CD8-positive, alpha-beta memory T cell (primary cell): Measurements from ENCODE around the gene PGS1. TPM values are rescaled to one million over a fixed set of nuclear protein-coding genes. Genes with fewer than 3 reads are reported as not detected.

Experiments
- CTCF ChIA-PET: fragments of 350-600 bp; sonication (Branson Sonifier 250); formaldehyde crosslinking; loops from one replicate; lab custom pipeline; 2021; ENCODE audit warnings: antibody characterized with exemption; lab: Charles Lee
- POLR2A ChIA-PET: fragments of 350-600 bp; sonication (Branson Sonifier 250); formaldehyde crosslinking; loops from one replicate; lab custom pipeline; 2021; ENCODE audit warnings: antibody characterized with exemption; lab: Charles Lee
- DNase-seq, 5 donors: peaks; one replicate each; pipeline versions ENCODE4 v3.0.0 to v3.0.0-alpha.2; 2020 to 2022; ENCODE audit warnings: mixed read lengths in 1 of 5
- H3K27ac ChIP-seq: one replicate; pipeline ENCODE4 v1.7.0; 2013; ENCODE audit warnings: low read depth, mild to moderate bottlenecking, low read length, moderate library complexity
- H3K27me3 ChIP-seq: 2 replicates; pipeline ENCODE4 v1.7.0; 2013; ENCODE audit warnings: low read length, mild to moderate bottlenecking; ENCODE audit not compliant: insufficient read depth, poor library complexity, severe bottlenecking
- H3K36me3 ChIP-seq: 2 replicates; pipeline ENCODE4 v1.7.0; 2013; ENCODE audit warnings: mild to moderate bottlenecking, low read length, moderate library complexity; ENCODE audit not compliant: insufficient read depth
- H3K4me1 ChIP-seq: 2 replicates; pipeline ENCODE4 v1.7.0; 2013; ENCODE audit warnings: mild to moderate bottlenecking, low read length, moderate library complexity; ENCODE audit not compliant: insufficient read depth
- H3K4me3 ChIP-seq: 2 replicates; pipeline ENCODE4 v1.7.0; 2013; ENCODE audit warnings: mild to moderate bottlenecking, low read length
- H3K9me3 ChIP-seq: 2 replicates; pipeline ENCODE4 v1.7.0; 2013; ENCODE audit warnings: mild to moderate bottlenecking, low read length
- H3K27ac Mint-ChIP-seq, 8 donors: one replicate each; pipeline ENCODE4 v1.8.0; 2020 to 2021; ENCODE audit warnings: mixed read lengths in 8 of 8, mild to moderate bottlenecking in 6 of 8, inconsistent platforms in 3 of 8, moderate library complexity in 3 of 8
- H3K27me3 Mint-ChIP-seq, 2 donors: one replicate each; pipeline ENCODE4 v1.8.0; 2020 to 2021; ENCODE audit warnings: mixed read lengths in 2 of 2, mild to moderate bottlenecking in 1 of 2, moderate library complexity in 1 of 2
- H3K36me3 Mint-ChIP-seq, 3 donors: one replicate each; pipeline ENCODE4 v1.8.0; 2020 to 2021; ENCODE audit warnings: mixed read lengths in 3 of 3, inconsistent platforms in 1 of 3, mild to moderate bottlenecking in 1 of 3
- H3K4me1 Mint-ChIP-seq, 3 donors: one replicate each; pipeline ENCODE4 v1.8.0; 2020 to 2021; ENCODE audit warnings: mixed read lengths in 3 of 3, inconsistent platforms in 1 of 3, mild to moderate bottlenecking in 1 of 3
- H3K4me3 Mint-ChIP-seq, 7 donors: one replicate each; pipeline ENCODE4 v1.8.0; 2020 to 2021; ENCODE audit warnings: mixed read lengths in 7 of 7, mild to moderate bottlenecking in 6 of 7, moderate library complexity in 4 of 7, inconsistent platforms in 2 of 7
- H3K9me3 Mint-ChIP-seq, 5 donors: one replicate each; pipeline ENCODE4 v1.8.0; 2020 to 2022; ENCODE audit warnings: mixed read lengths in 5 of 5, mild to moderate bottlenecking in 3 of 5, moderate library complexity in 2 of 5, inconsistent platforms in 1 of 5
- polyA plus RNA-seq: library from polyadenylated mRNA; unstranded; fragments of 300-500 nt; fragmentation: Illumina TruSeq; gene quantifications from one replicate; pipeline ENCODE4 v1.2.3, GENCODE V29; 2021
- total RNA-seq, 2 experiments: library from RNA; stranded (reverse); gene quantifications; one replicate each; pipeline ENCODE4 v1.2.3, GENCODE V29; 2021

PGS1 gene
- total and polyA plus RNA-seq, 3 experiments from 2014 or later: 31.5 to 51.5 (median 48.2) TPM

GRCh38 chr17:78435330-78436005 lies 57.0 kb downstream of the PGS1 start:
- Mint-ChIP-seq H3K4me1 (no peaks in the 10 kb centered on the region), H3K4me3 (no peak overlapping the region), H3K27me3 (peaks cover 0 to 5% of the 10 kb centered on the region in 2 donors), H3K36me3 (no peaks in the 10 kb centered on the region), H3K27ac (peak overlapping the region in 2 of 8 donors; percentile 24 to 36), H3K9me3 (no peaks in the 10 kb centered on the region)
- ChIA-PET CTCF (no interaction called here), POLR2A (no interaction called here)
- no peaks in the 10 kb centered on the region for H3K4me1 ChIP-seq
- DNase-seq: no peak
- no peak overlapping the region for H3K27ac ChIP-seq
- no peaks in the 10 kb centered on the region for H3K9me3 ChIP-seq
- H3K27me3 ChIP-seq: no peaks in the 10 kb centered on the region
- H3K4me3 ChIP-seq: no peak overlapping the region
- H3K36me3 ChIP-seq: no peaks in the 10 kb centered on the region

- Histone ChIP-seq H3K4me3 (no peak overlapping the region), H3K36me3 (no peaks in the 10 kb centered on the region), H3K9me3 (no peaks in the 10 kb centered on the region), H3K27ac (no peak overlapping the region), H3K4me1 (no peaks in the 10 kb centered on the region), H3K27me3 (no peaks in the 10 kb centered on the region)
- no peaks in the 10 kb centered on the region for H3K36me3 Mint-ChIP-seq
- CTCF ChIA-PET: interaction anchor here (1.7 kb wide), 1 partner anchor 15 kb away, joined by 5 read pairs; no protein-coding TSS in a partner anchor
- POLR2A ChIA-PET: no interaction called here
- peaks cover 0 to 5% of the 10 kb centered on the region in 2 donors for H3K27me3 Mint-ChIP-seq
- H3K4me1 Mint-ChIP-seq: peaks cover 0 to 2% (median 0%) of the 10 kb centered on the region in 3 donors
- H3K4me3 Mint-ChIP-seq: peak overlapping the region in 1 of 7 donors; percentile 43
- H3K27ac Mint-ChIP-seq: peak overlapping the region in 3 of 8 donors; percentile 38 to 73 (median 50)
- no peak for DNase-seq
- H3K9me3 Mint-ChIP-seq: no peaks in the 10 kb centered on the region
Measured at GRCh38 chr17:78437508-78438169, 59.2 kb downstream of the PGS1 start.

GRCh38 chr17:78438271-78438691 lies 59.8 kb downstream of the PGS1 start:
- Histone ChIP-seq H3K4me1 (no peaks in the 10 kb centered on the region), H3K27me3 (no peaks in the 10 kb centered on the region), H3K9me3 (no peaks in the 10 kb centered on the region), H3K4me3 (no peak overlapping the region), H3K36me3 (no peaks in the 10 kb centered on the region), H3K27ac (no peak overlapping the region)
- no peaks in the 10 kb centered on the region for H3K36me3 Mint-ChIP-seq
- ChIA-PET POLR2A (no interaction called here), CTCF (interaction anchor here (1.7 kb wide), 1 partner anchor 15 kb away, joined by 5 read pairs; no protein-coding TSS in a partner anchor)
- H3K27me3 Mint-ChIP-seq: peaks cover 0 to 5% of the 10 kb centered on the region in 2 donors
- no peaks in the 10 kb centered on the region for H3K9me3 Mint-ChIP-seq
- peak in 2 of 5 donors; percentile 22 to 35 for DNase-seq
- peaks cover 0 to 2% (median 0%) of the 10 kb centered on the region in 3 donors for H3K4me1 Mint-ChIP-seq
- H3K27ac Mint-ChIP-seq: peak overlapping the region in 1 of 8 donors; percentile 50
- peak overlapping the region in 1 of 7 donors; percentile 43 for H3K4me3 Mint-ChIP-seq

GRCh38 chr17:78438694-78439325 lies 60.4 kb downstream of the PGS1 start:
- ChIA-PET CTCF (no interaction called here), POLR2A (no interaction called here)
- Histone ChIP-seq H3K36me3 (no peaks in the 10 kb centered on the region), H3K27ac (no peak overlapping the region), H3K4me1 (no peaks in the 10 kb centered on the region), H3K27me3 (no peaks in the 10 kb centered on the region), H3K9me3 (no peaks in the 10 kb centered on the region), H3K4me3 (no peak overlapping the region)
- Mint-ChIP-seq H3K27me3 (peaks cover 0 to 5% of the 10 kb centered on the region in 2 donors), H3K36me3 (no peaks in the 10 kb centered on the region), H3K4me1 (peaks cover 0 to 2% (median 0%) of the 10 kb centered on the region in 3 donors), H3K27ac (peak overlapping the region in 4 of 8 donors; percentile 61 to 74 (median 66)), H3K4me3 (peak overlapping the region in 1 of 7 donors; percentile 2), H3K9me3 (no peaks in the 10 kb centered on the region)
- DNase-seq: no peak

DNA sequence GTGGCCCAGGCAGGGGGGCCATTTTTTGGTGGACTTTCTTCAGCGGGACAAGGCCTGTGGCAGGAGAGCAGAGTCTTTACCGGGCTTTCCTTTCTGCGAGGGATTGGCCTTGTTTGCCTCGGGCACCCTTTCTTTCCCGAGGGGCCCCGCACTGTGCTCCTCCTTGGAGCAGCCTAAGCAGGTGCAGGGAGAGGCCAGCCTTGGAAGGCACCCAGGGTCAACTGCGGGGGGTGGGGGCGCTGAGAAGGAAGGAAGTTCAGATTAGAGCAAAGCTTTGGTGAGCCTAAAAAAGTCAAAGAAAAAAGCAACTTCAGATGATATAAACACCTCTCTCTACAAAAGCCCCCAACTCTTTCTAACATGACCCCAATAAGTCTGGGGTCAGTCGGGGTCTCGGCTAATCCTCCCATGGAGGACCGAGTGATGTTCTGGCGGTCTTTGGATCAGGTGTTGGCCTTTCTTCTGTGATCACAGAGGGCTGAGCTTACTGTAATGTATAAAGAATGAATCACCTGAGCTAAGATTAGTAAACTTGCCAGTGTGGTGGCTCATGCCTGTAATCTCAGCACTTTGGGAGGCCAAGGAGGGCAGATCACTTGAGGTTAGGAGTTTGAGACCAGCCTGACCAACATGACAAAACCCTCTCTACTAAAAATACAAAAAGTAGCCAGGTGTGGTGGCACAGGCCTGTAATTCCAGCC lies 63.0 kb downstream of the PGS1 start:
- Mint-ChIP-seq H3K4me3 (no peak overlapping the region), H3K27me3 (peaks cover 3 to 7% of the 10 kb centered on the region in 2 donors), H3K4me1 (peaks cover 0 to 2% (median 0%) of the 10 kb centered on the region in 3 donors), H3K9me3 (no peaks in the 10 kb centered on the region), H3K36me3 (no peaks in the 10 kb centered on the region), H3K27ac (peak overlapping the region in 1 of 8 donors; percentile 67)
- H3K36me3 ChIP-seq: no peaks in the 10 kb centered on the region
- no peaks in the 10 kb centered on the region for H3K27me3 ChIP-seq
- POLR2A ChIA-PET: no interaction called here
- H3K4me1 ChIP-seq: no peaks in the 10 kb centered on the region
- no peak for DNase-seq
- H3K4me3 ChIP-seq: no peak overlapping the region
- CTCF ChIA-PET: no interaction called here
- no peaks in the 10 kb centered on the region for H3K9me3 ChIP-seq
- H3K27ac ChIP-seq: no peak overlapping the region

- Histone ChIP-seq H3K4me3 (no peak overlapping the region), H3K27me3 (no peaks in the 10 kb centered on the region), H3K9me3 (no peaks in the 10 kb centered on the region), H3K27ac (no peak overlapping the region), H3K36me3 (no peaks in the 10 kb centered on the region), H3K4me1 (no peaks in the 10 kb centered on the region)
- Mint-ChIP-seq H3K27ac (peak overlapping the region in 2 of 8 donors; percentile 26 to 58), H3K36me3 (no peaks in the 10 kb centered on the region), H3K4me1 (peaks cover 0 to 2% (median 0%) of the 10 kb centered on the region in 3 donors), H3K4me3 (no peak overlapping the region), H3K27me3 (peaks cover 3 to 7% of the 10 kb centered on the region in 2 donors), H3K9me3 (no peaks in the 10 kb centered on the region)
- ChIA-PET POLR2A (no interaction called here), CTCF (no interaction called here)
- no peak for DNase-seq
Measured at GRCh38 chr17:78442648-78443218, 64.3 kb downstream of the PGS1 start.

- no peaks in the 10 kb centered on the region for H3K36me3 Mint-ChIP-seq
- DNase-seq: no peak
- Histone ChIP-seq H3K27me3 (no peaks in the 10 kb centered on the region), H3K4me3 (no peak overlapping the region), H3K27ac (no peak overlapping the region), H3K36me3 (no peaks in the 10 kb centered on the region), H3K4me1 (no peaks in the 10 kb centered on the region), H3K9me3 (no peaks in the 10 kb centered on the region)
- ChIA-PET POLR2A (no interaction called here), CTCF (interaction anchor here (1.0 kb wide), 1 partner anchor 355 kb away, joined by 3 read pairs; no protein-coding TSS in a partner anchor)
- peaks cover 0 to 2% (median 0%) of the 10 kb centered on the region in 3 donors for H3K4me1 Mint-ChIP-seq
- H3K4me3 Mint-ChIP-seq: no peak overlapping the region
- peaks cover 3 to 4% of the 10 kb centered on the region in 2 donors for H3K27me3 Mint-ChIP-seq
- H3K9me3 Mint-ChIP-seq: no peaks in the 10 kb centered on the region
- H3K27ac Mint-ChIP-seq: peak overlapping the region in 1 of 8 donors; percentile 19
Measured at GRCh38 chr17:78444392-78444791, 65.9 kb downstream of the PGS1 start.
